NB4 (cell line): ENCODE data around the gene PPID.

ENCODE experiments used
- MYC ChIP-seq: IDR thresholded peaks from 2 replicates; pipeline ENCODE4 v1.6.1; 2011; ENCODE audit warnings: low read depth, low read length
- POLR2A ChIP-seq: IDR thresholded peaks from 2 replicates; pipeline ENCODE4 v1.6.1; 2011; ENCODE audit warnings: mild to moderate bottlenecking; ENCODE audit not compliant: insufficient read length; ENCODE audit errors: extremely low read depth
- TF ChIP-seq, protein P1 (sequence below): IDR thresholded peaks from one replicate; pipeline ENCODE4 v1.5.1; 2012; ENCODE audit warnings: low read depth, low read length
- TF ChIP-seq, protein P2 (sequence below): IDR thresholded peaks from 2 replicates; pipeline ENCODE4 v1.6.1; 2011; ENCODE audit warnings: low read depth, low read length

DNA sequence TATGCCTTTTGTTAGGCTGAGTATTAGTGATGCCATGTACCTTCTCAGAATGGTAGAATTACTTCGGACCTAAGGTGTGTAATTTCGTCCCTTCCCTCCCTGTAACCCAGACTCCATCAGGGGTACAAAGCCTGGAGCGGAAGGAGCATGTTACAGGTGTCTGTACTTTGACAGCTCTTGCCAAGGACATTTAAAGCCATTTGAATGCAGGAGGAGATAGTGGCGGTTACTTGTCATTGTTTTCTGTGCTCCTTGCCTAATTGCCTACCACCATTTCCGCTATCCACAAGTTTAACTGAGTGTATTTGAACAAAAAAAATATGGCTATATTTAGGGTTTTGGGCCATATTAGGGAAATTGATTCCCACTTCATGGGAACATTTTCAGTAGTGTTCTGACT lies 47.5 kb upstream of the PPID start:
- TF ChIP-seq POLR2A (no peak), MYC (no peak)
- TF ChIP-seq, protein P1, sequence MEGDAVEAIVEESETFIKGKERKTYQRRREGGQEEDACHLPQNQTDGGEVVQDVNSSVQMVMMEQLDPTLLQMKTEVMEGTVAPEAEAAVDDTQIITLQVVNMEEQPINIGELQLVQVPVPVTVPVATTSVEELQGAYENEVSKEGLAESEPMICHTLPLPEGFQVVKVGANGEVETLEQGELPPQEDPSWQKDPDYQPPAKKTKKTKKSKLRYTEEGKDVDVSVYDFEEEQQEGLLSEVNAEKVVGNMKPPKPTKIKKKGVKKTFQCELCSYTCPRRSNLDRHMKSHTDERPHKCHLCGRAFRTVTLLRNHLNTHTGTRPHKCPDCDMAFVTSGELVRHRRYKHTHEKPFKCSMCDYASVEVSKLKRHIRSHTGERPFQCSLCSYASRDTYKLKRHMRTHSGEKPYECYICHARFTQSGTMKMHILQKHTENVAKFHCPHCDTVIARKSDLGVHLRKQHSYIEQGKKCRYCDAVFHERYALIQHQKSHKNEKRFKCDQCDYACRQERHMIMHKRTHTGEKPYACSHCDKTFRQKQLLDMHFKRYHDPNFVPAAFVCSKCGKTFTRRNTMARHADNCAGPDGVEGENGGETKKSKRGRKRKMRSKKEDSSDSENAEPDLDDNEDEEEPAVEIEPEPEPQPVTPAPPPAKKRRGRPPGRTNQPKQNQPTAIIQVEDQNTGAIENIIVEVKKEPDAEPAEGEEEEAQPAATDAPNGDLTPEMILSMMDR = no peak
- TF ChIP-seq, protein P2, sequence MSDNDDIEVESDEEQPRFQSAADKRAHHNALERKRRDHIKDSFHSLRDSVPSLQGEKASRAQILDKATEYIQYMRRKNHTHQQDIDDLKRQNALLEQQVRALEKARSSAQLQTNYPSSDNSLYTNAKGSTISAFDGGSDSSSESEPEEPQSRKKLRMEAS = no peak
